GM12891 (cell line): ENCODE measurements around the gene HS1BP3.
A peak's percentile ranks its signal among the peaks of the same experiment; 100 is the strongest.

Source experiments
- DNase-seq: peaks from one replicate; pipeline ENCODE4 v3.0.0; 2011; ENCODE audit warnings: low spot score; ENCODE audit not compliant: insufficient read length
- FAIRE-seq: peaks from 2 replicates; lab custom pipeline; 2011; peaks lifted over from hg19 to GRCh38; lab: Jason Lieb, UNC
- PAX5 ChIP-seq: IDR thresholded peaks from 2 replicates; pipeline ENCODE4 v1.6.1; 2011; ENCODE audit warnings: low read length, moderate library complexity, mild to moderate bottlenecking; ENCODE audit not compliant: insufficient read depth, severe bottlenecking
- POLR2A ChIP-seq: IDR thresholded peaks from 2 replicates; pipeline ENCODE4 v1.6.1; 2011; ENCODE audit warnings: low read depth, low read length, control low read depth
- POLR2AphosphoS5 ChIP-seq: IDR thresholded peaks from 2 replicates; pipeline ENCODE4 v1.6.1; 2011; ENCODE audit warnings: low read depth, low read length, control low read depth
- POU2F2 ChIP-seq: IDR thresholded peaks from 2 replicates; pipeline ENCODE4 v1.6.1; 2011; ENCODE audit warnings: low read depth, mild to moderate bottlenecking, control low read depth, low read length, moderate library complexity
- SPI1 ChIP-seq: IDR thresholded peaks from 2 replicates; pipeline ENCODE4 v1.6.1; 2011; ENCODE audit warnings: low read depth, low read length, control low read depth
- TAF1 ChIP-seq: IDR thresholded peaks from 2 replicates; pipeline ENCODE4 v1.6.1; 2011; ENCODE audit warnings: low read depth, low read length, control low read depth

HS1BP3 gene

GRCh38 chr2:20614201-20615067, 36.5 kb downstream of the HS1BP3 start:
- FAIRE-seq, result no peak
- DNase-seq, result no peak
- TF ChIP-seq SPI1 (peak; percentile 66), POLR2A (no peak)

DNA sequence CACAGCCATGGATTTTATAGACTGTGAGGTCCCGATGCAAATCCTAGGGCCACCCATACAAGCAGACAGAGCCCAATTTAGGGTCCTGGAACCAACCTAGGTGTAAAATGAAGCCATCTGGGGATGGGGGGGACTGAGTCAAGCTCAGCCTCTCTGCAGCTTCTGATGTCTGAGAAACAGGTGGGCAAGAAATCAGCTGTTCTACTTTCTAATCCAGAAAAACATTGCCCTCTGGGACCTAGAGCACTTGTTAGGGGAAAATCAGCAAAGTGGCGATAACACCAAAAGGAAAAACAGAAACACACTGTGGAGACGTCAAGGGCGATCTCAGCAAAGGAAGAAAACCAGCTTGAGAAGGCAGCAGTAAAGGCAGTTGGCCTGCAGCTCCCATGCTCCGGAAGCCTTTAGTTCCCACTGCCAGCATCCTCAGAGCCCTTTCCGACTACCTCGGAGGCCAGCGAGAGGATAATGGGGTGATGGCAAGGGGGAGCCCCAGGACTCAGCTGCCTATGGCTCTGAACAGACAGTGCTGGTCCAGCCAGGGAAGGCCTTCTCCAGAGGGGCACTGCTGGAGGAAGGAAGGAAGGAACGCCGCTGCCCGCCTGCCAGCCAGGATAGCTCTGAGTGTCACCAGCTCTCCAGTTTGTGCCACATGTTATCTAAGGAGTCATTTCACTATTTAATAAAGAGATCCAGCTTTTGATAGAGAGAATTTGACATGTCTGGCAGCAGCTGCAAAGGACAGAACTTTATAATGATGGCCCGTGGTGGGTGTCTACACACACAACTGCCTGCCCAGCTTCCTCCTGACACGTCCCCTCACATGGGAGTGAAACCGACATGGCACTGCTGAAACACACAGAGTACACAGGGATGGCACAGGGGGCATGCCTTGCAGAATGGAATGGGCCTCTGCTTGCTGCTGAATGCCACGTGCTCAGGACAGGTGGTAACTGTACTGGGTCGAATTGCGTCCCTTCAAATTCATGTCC, 37.7 kb downstream of the HS1BP3 start:
- FAIRE-seq (no peak), DNase-seq (no peak)
- TF ChIP-seq PAX5 (no peak), TAF1 (no peak), POLR2AphosphoS5 (no peak), POU2F2 (no peak), SPI1 (no peak), POLR2A (no peak)

DNA sequence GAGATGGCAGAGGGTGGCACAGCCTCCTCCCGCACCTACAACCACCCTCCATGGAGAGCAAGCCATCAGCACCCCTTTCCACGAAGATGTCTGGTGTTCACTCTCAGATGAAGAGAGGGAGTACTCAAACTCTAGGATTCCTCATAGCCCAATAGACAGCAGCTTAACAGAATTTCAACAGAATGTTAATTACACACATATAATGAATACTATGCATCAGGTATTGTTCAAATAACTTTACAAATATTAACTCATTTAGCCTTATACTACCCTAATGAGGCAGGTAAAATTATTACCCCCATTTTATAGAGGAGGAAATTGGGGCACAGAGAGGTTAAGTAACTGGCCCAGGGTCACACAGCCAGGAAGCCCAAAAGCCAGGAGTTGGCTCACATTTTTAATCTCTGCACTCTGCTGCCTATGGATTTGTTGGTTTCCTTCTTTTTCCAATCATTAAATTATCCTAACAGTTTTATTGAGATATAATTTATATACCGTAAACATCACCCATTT, 39.0 kb downstream of the HS1BP3 start:
- TF ChIP-seq POU2F2, result no peak
- TF ChIP-seq SPI1, result no peak
- no peak for TF ChIP-seq POLR2A
- TF ChIP-seq TAF1, result no peak
- TF ChIP-seq PAX5, result no peak
- no peak for TF ChIP-seq POLR2AphosphoS5
- FAIRE-seq (no peak), DNase-seq (no peak)

GRCh38 chr2:20611077-20611843, 39.6 kb downstream of the HS1BP3 start:
- no peak for TF ChIP-seq SPI1
- no peak for TF ChIP-seq POLR2AphosphoS5
- no peak for TF ChIP-seq POLR2A
- TF ChIP-seq TAF1, result no peak
- no peak for TF ChIP-seq PAX5
- no peak for TF ChIP-seq POU2F2
- no peak for DNase-seq
- FAIRE-seq, result no peak

- TF ChIP-seq SPI1 (no peak), POLR2AphosphoS5 (no peak), POLR2A (no peak), POU2F2 (no peak), TAF1 (no peak), PAX5 (no peak)
- no peak for DNase-seq
- no peak for FAIRE-seq
Observed at GRCh38 chr2:20609995-20610357, 40.9 kb downstream of the HS1BP3 start.

- FAIRE-seq, result no peak
- no peak for DNase-seq
- TF ChIP-seq POLR2AphosphoS5 (no peak), POLR2A (no peak), SPI1 (no peak), PAX5 (no peak), TAF1 (no peak), POU2F2 (no peak)
Observed at GRCh38 chr2:20609349-20609994, 41.4 kb downstream of the HS1BP3 start.

DNA sequence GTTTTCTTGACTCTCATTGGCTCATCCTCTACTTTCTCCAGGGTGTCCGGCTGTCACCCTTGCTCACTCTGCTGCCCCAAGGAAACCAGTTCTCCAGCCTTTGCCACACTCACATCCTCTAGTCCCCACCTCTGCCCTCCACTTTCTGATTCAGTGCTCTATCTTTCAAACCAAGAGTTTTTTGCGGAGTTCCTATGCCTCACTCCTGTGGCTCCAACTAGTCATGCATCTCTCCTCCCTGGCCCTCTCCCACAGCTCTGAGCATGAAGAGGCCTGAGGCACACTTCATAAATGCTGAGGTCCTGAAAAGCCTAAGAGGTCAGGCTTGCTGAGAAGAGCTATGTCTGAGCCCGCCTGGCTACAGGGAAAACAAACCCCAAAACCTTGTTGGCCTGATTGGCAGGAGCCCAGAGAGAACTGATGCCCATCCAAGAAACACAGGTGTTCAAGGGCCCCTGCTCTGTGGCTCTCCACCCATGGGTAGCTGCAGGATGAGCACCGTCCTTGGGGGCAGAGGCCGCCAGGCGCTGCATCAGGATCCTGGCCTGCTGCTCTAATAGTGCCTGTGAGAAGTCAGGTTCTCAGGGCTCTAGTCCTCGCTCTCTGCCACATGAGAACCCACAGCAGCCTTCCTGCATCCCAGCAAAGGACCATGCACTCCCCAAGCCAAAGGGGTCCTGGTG, 42.1 kb downstream of the HS1BP3 start:
- no peak for FAIRE-seq
- DNase-seq, result no peak
- TF ChIP-seq TAF1, result no peak
- TF ChIP-seq POLR2AphosphoS5, result no peak
- TF ChIP-seq SPI1, result no peak
- TF ChIP-seq POLR2A, result no peak
- no peak for TF ChIP-seq POU2F2
- no peak for TF ChIP-seq PAX5

- no peak for FAIRE-seq
- TF ChIP-seq TAF1 (no peak), POLR2A (no peak), PAX5 (no peak), SPI1 (no peak), POLR2AphosphoS5 (no peak), POU2F2 (no peak)
- DNase-seq, result no peak
Observed at GRCh38 chr2:20607446-20607845, 43.5 kb downstream of the HS1BP3 start.
